Tibial nerve (tissue), 4 donors: ENCODE measurements around the gene COX8A. TPM values are rescaled to one million over a fixed set of nuclear protein-coding genes. Genes with fewer than 3 reads are reported as not detected.

Experiments used
- DNase-seq, 2 donors: peaks; one replicate each; pipeline ENCODE4 v3.0.0-alpha.2; 2019; ENCODE audit warnings: low spot score in 2 of 2
- H3K27ac ChIP-seq, 4 donors: fragments of 200-600 bp; sonication (generic) in 3 of 4; one replicate each; pipeline ENCODE4 v1.5.1; 2017 to 2019; ENCODE audit warnings: mild to moderate bottlenecking in 1 of 4
- H3K27me3 ChIP-seq, 2 donors: fragments of 200-600 bp; sonication (generic) in 1 of 2; one replicate each; pipeline versions ENCODE4 v1.5.1 to v1.6.0; 2017 to 2019
- H3K36me3 ChIP-seq, 3 donors: fragments of 200-600 bp; sonication (generic); one replicate each; pipeline ENCODE4 v1.5.1; 2018 to 2019
- H3K4me1 ChIP-seq, 4 donors: fragments of 200-600 bp; sonication (generic) in 3 of 4; one replicate each; pipeline ENCODE4 v1.5.1; 2017 to 2019
- H3K4me3 ChIP-seq, 4 donors: fragments of 200-600 bp; sonication (generic) in 3 of 4; one replicate each; pipeline ENCODE4 v1.5.1; 2017 to 2019; ENCODE audit warnings: mild to moderate bottlenecking in 1 of 4, moderate library complexity in 1 of 4
- H3K9me3 ChIP-seq, 4 donors: fragments of 200-600 bp; sonication (generic) in 3 of 4; one replicate each; pipeline ENCODE4 v1.5.1; 2017 to 2019
- EP300 ChIP-seq, 2 donors: sonication (generic); formaldehyde crosslinking; IDR thresholded peaks; one replicate each; pipeline ENCODE4 v1.6.1; 2017; ENCODE audit warnings: antibody characterized with exemption in 2 of 2, mild to moderate bottlenecking in 1 of 2
- POLR2A ChIP-seq, 2 donors: fragments of 450-650 bp; IDR thresholded peaks; one replicate each; pipeline ENCODE4 v1.6.1; 2017; ENCODE audit warnings: antibody characterized with exemption in 2 of 2, mild to moderate bottlenecking in 2 of 2, moderate library complexity in 2 of 2
- WGBS, 2 donors: methylation state at CpG; one replicate each; pipeline ENCODE4 v1.1.5; 2018; 5-methylcytosine and 5-hydroxymethylcytosine counted together
- total RNA-seq, 4 donors: library from RNA; depleted of rRNA; stranded (reverse); fragments of >200 nt; gene quantifications; one replicate each; pipeline ENCODE4 v1.1.0, GENCODE V29; 2016
- TF ChIP-seq, protein P1 (sequence below), 5 experiments: fragments of 200-600 bp in 3 of 5; fragments of 450-650 bp in 2 of 5; sonication (generic) in 3 of 5; IDR thresholded peaks; one replicate each; pipeline ENCODE4 v1.5.1; 2016 to 2019; ENCODE audit warnings: antibody characterized with exemption in 5 of 5, mild to moderate bottlenecking in 3 of 5, moderate library complexity in 2 of 5

The COX8A gene
- total RNA-seq, 4 donors from 2014 or later: 337 to 421 (median 383) TPM

DNA sequence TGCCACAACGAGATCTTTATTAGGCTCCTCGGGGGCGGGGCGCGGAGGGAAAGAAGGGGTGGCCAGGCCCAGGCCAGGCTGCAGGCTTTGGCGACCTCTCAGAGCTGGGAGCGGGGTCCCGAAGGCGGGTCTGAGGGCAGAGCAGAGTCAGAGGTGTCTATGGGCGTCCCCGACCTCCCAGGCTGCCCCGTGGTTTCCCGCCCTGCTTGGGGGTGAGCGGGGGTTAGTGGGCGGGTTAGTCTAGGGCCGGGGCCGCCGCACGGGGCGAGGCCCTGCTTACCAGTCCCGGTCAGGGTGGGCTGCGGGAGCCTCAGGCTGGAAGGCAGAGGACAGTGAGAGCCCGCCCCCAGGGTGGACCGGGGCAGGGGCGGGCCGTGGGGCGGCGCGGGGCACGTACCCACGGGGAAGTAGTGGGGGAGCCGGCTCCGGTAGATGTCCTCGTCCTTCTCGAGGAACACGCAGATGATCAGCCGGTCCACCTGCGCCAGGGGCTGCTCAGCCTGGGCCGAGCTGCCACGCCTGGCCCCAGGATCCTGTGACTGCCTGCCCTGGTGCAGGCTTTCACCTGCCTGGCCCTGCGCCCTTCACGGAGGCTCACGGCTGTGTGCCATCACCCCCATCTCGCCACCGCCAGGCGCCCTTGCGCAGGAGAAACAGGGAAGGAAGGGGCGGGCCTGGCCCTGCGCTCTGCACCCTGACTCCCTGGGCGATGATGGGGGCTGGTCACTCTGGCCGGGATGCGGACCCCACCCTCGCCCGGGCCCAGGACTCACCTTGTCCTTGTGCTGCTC, 24.3 kb downstream of the COX8A start:
- DNase-seq: no peak
- no peak for TF ChIP-seq POLR2A (IDR thresholded peaks at IDR 0.05)
- Histone ChIP-seq H3K27ac (no peak overlapping the region), H3K27me3 (no peaks in the 10 kb centered on the region), H3K4me1 (peaks cover 0 to 49% (median 16%) of the 10 kb centered on the region in 4 donors), H3K9me3 (no peaks in the 10 kb centered on the region), H3K36me3 (peaks cover 0 to 55% (median 5%) of the 10 kb centered on the region in 3 donors), H3K4me3 (peak overlapping the region in 2 of 4 donors; percentile 37 to 47)
- 58 to 71% methylated on average over 25 to 46 of the region's 54 CpGs for WGBS, 2 donors

DNA sequence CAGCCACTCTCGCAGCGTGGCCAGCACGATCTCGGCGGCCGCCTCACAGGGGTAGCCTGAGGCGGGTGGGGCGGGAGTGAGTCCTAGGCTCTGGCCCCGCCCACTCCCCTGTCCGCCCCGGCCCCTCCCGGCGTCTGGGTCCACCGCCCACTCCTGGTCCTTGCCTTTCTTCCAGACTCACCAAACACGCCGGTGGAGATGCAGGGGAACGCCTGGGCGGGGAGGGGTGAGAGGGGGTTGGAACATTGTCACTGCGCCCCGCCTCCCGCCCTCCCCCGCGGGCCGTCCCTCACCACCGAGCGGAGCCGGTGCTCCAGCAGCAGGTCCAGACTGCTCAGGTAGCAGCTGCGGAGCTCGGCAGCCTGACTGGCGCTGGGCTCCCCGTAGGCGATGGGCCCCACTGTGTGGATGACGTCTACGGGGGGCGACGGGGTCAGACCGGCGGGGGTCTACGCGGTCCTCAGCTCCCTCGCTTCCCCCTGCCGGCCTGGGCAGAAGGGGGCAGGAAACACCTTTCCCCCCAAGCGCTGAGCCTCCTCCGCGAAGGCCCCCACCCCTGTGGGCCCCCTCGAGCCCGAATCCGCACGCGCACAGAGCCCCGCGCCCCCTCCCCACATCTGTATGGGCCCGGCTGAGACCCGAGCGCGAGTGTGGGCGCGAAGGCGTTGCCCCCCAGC, 25.1 kb downstream of the COX8A start:
- peak overlapping the region in 3 of 4 donors; percentile 29 to 47 (median 37) for H3K4me3 ChIP-seq
- H3K9me3 ChIP-seq: no peaks in the 10 kb centered on the region
- peaks cover 0 to 47% (median 5%) of the 10 kb centered on the region in 3 donors for H3K36me3 ChIP-seq
- H3K4me1 ChIP-seq: peaks cover 0 to 55% (median 16%) of the 10 kb centered on the region in 4 donors
- WGBS, 2 donors: 6 to 19% methylated on average over 23 to 30 of the region's 59 CpGs
- peak overlapping the region in 1 of 4 donors; percentile 49 for H3K27ac ChIP-seq
- TF ChIP-seq EP300 (IDR thresholded peaks at IDR 0.05) (no peak), POLR2A (IDR thresholded peaks at IDR 0.05) (no peak)
- TF ChIP-seq, protein P1, sequence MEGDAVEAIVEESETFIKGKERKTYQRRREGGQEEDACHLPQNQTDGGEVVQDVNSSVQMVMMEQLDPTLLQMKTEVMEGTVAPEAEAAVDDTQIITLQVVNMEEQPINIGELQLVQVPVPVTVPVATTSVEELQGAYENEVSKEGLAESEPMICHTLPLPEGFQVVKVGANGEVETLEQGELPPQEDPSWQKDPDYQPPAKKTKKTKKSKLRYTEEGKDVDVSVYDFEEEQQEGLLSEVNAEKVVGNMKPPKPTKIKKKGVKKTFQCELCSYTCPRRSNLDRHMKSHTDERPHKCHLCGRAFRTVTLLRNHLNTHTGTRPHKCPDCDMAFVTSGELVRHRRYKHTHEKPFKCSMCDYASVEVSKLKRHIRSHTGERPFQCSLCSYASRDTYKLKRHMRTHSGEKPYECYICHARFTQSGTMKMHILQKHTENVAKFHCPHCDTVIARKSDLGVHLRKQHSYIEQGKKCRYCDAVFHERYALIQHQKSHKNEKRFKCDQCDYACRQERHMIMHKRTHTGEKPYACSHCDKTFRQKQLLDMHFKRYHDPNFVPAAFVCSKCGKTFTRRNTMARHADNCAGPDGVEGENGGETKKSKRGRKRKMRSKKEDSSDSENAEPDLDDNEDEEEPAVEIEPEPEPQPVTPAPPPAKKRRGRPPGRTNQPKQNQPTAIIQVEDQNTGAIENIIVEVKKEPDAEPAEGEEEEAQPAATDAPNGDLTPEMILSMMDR (IDR thresholded peaks at IDR 0.05): no peak
- H3K27me3 ChIP-seq: no peaks in the 10 kb centered on the region
- no peak for DNase-seq

DNA sequence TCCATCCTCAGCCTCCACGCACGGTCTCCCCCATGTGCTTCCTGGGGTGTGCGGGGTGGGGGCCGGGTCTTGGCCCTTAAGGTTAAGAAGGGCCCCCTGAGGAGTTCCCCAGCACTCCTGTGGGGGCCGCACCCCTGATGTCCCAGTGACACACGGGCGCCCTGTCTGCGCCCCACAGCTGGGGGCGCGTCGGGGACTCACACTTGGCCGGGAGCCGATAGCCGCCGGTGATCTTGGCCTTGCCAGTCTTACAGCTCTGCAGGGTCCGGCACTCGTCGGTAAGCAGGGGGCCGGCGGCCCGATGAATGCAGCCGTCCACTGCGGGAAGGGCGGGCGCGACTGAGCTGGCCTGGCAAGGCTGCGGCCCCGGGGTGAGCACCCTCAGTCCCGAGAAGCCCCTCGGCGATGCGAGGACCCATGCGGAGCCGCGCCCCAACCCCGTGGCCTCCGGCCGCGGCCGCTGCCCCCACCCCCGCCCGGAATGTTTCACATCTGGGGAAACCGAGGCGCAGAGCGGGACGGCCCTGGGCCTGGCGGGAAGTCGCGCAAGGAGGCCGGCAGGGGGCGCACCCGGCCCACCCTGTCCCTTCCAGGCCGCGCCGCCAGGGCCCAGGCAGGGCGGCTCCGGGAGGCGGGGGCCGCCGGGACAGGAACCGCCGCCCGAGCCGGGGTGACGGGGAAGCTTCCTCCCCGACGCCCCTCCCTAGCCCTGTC, 25.8 kb downstream of the COX8A start:
- peak overlapping the region in 1 of 4 donors; percentile 49 for H3K27ac ChIP-seq
- H3K36me3 ChIP-seq: peaks cover 0 to 40% (median under 1%) of the 10 kb centered on the region in 3 donors
- TF ChIP-seq POLR2A (IDR thresholded peaks at IDR 0.05): no peak
- TF ChIP-seq EP300 (IDR thresholded peaks at IDR 0.05): no peak
- TF ChIP-seq, protein P1 (IDR thresholded peaks at IDR 0.05): peak; percentile 77 to 99 (median 90)
- no peaks in the 10 kb centered on the region for H3K9me3 ChIP-seq
- H3K4me3 ChIP-seq: peak overlapping the region; percentile 3 to 47 (median 36)
- peak; percentile 49 for DNase-seq
- H3K27me3 ChIP-seq: no peaks in the 10 kb centered on the region
- WGBS, 2 donors: 1 to 3% methylated on average over 33 to 51 of the region's 67 CpGs
- H3K4me1 ChIP-seq: peaks cover 0 to 55% (median 16%) of the 10 kb centered on the region in 4 donors

DNA sequence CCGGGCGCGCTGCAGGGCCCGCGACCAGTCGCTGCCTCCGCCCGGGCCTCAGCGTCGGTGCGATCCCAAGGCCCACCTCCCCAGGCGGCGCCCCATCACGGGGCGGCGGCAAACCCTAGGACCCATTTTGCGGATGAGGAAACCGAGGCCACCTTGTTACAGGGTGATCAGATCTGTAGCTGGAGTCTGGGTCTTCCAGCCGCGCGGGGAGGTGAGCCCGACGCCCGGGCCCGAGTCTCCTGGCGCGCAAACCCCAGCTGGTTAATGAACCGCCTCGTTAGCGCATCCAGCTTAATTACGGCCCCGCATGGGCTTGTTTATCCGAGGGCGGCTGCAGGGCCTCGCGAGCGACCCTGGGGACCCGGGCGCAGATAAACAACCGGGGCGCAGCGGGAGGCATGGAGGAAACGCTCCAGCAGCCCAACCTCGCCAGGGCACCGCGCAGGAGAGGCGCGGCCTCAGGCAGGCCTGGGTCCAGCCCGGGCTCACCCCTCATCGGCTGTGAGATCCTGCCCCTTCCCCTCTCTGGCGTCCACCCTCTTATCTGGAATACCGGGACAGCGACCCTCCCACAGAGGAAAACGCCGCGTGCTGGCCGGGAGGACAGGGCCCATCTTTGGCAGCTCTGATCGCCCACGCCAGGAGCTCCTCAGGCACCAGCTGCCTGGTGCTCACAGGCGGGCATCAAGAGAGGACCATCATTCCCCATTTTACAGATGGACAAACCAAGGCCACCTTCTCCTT, 26.5 kb downstream of the COX8A start:
- DNase-seq: no peak
- H3K27me3 ChIP-seq: no peaks in the 10 kb centered on the region
- H3K27ac ChIP-seq: peak overlapping the region in 1 of 4 donors; percentile 49
- H3K36me3 ChIP-seq: peaks cover 0 to 33% (median 0%) of the 10 kb centered on the region in 3 donors
- whole genome bisulfite sequencing, 2 donors: 28 to 40% methylated on average over 38 to 48 of the region's 60 CpGs
- no peaks in the 10 kb centered on the region for H3K9me3 ChIP-seq
- TF ChIP-seq, protein P1 (IDR thresholded peaks at IDR 0.05): no peak
- no peak for TF ChIP-seq POLR2A (IDR thresholded peaks at IDR 0.05)
- peak overlapping the region; percentile 3 to 47 (median 36) for H3K4me3 ChIP-seq
- peaks cover 0 to 55% (median 16%) of the 10 kb centered on the region in 4 donors for H3K4me1 ChIP-seq
